AG04450 (cell line): Measurements from ENCODE around the gene NEDD9. TPM values are rescaled to one million over a fixed set of nuclear protein-coding genes. Genes with fewer than 3 reads are reported as not detected.

Experiments used
- CTCF ChIA-PET: fragments of 300-600, 350-600 bp; formaldehyde crosslinking; extraction: SDS; loops from one replicate; lab custom pipeline; 2022; ENCODE audit warnings: antibody characterized with exemption, inconsistent platforms; lab: Charles Lee
- POLR2A ChIA-PET: fragments of 350-600 bp; formaldehyde crosslinking; extraction: SDS; loops from one replicate; lab custom pipeline; 2021; ENCODE audit warnings: antibody characterized with exemption, inconsistent platforms; lab: Yijun Ruan, JAX
- DNase-seq: peaks from one replicate; pipeline ENCODE4 v3.0.0-alpha.2; 2011; ENCODE audit warnings: low read depth, low spot score
- H3K27ac ChIP-seq: one replicate; pipeline ENCODE4 v1.5.1; 2012; ENCODE audit warnings: low read depth, low read length, control low read depth
- H3K27me3 ChIP-seq: one replicate; pipeline ENCODE4 v1.6.0; 2012; ENCODE audit warnings: low read length; ENCODE audit not compliant: control insufficient read depth, insufficient read depth
- H3K4me3 ChIP-seq: 2 replicates; pipeline ENCODE4 v1.5.1; 2011; ENCODE audit warnings: mild to moderate bottlenecking, low read depth, low read length, control low read depth
- H3K9me3 ChIP-seq: 2 replicates; pipeline ENCODE4 v1.5.1; 2012; ENCODE audit warnings: low read length; ENCODE audit not compliant: control insufficient read depth, insufficient read depth
- polyA plus RNA-seq: library from polyadenylated mRNA; depleted of rRNA; stranded (reverse); fragments of >200 nt; gene quantifications from 2 replicates; pipeline ENCODE4 v1.2.3, GENCODE V29; 2011
- TF ChIP-seq, protein P1 (sequence below): IDR thresholded peaks from 2 replicates; pipeline ENCODE4 v1.5.1; 2011; ENCODE audit warnings: low read depth, low read length, control low read depth, inconsistent platforms

Gene NEDD9
- polyA plus RNA-seq, 1 experiment, result 7.2 TPM

DNA sequence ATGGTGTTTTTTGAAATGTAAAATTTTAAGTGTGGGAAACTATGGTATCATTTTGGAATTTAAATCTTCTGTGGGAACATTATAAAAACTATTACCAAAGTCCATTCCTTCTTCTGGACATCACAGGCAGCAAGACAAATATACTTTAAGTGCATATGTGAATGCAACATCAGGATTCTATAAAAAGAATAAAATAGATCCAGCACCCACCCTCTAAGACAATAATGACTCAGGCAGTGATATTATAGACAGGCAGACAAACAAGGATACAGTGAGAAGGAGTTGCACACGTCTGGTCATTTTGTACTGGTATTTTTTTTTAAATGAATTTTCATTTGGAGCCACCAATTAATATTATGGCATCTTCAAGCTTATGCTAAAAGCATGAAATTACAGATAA is 21.1 kb upstream of the NEDD9 start:
- TF ChIP-seq, protein P1, sequence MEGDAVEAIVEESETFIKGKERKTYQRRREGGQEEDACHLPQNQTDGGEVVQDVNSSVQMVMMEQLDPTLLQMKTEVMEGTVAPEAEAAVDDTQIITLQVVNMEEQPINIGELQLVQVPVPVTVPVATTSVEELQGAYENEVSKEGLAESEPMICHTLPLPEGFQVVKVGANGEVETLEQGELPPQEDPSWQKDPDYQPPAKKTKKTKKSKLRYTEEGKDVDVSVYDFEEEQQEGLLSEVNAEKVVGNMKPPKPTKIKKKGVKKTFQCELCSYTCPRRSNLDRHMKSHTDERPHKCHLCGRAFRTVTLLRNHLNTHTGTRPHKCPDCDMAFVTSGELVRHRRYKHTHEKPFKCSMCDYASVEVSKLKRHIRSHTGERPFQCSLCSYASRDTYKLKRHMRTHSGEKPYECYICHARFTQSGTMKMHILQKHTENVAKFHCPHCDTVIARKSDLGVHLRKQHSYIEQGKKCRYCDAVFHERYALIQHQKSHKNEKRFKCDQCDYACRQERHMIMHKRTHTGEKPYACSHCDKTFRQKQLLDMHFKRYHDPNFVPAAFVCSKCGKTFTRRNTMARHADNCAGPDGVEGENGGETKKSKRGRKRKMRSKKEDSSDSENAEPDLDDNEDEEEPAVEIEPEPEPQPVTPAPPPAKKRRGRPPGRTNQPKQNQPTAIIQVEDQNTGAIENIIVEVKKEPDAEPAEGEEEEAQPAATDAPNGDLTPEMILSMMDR, result no peak
- ChIA-PET CTCF (no interaction called here), POLR2A (no interaction called here)
- DNase-seq, result no peak
- H3K4me3 ChIP-seq, result no peak overlapping the region
- no peaks in the 10 kb centered on the region for H3K9me3 ChIP-seq
- H3K27me3 ChIP-seq, result no peaks in the 10 kb centered on the region
- no peak overlapping the region for H3K27ac ChIP-seq

DNA sequence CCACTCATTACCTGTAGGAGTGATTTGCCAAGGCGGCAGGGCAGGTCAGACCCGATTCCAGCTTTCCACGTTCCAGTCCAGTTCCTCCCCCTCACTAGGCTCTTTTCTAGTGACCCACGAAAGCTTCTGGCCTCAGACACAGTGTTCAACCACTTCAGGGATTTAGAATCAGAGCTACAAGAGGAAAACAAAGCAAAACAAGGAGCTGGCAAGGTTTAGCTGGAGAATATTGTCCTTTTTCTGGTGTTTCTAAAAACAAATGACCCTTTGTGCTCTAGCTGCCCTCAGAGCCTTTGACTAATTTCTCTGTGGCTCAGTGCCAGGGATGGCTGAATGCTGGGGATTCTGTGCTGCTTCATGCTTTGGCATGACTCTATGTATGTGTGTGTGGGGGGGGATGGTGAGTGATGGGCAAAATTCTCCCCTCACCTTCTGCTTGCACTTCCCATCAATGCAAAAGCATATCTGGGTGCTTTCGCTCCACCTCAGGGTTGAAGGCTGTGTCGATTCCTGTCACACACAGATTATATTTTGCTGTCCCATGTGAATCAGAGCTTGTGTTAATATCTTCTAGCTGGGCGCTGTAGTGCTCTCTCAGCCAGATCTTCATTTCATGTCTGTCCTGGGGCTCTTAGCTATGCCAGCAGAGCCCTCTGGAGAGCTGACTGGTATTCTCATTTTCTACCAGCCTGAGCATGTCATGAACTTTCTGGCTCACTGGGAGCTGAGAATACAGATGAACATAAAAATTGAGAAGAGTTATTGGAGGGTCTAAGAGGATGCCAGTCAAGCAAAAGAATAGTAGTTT is 19.3 kb upstream of the NEDD9 start:
- H3K27ac ChIP-seq, result no peak overlapping the region
- ChIA-PET CTCF (interaction anchor here (0.7 to 1.2 kb wide), 3 partner anchors 9 to 244 kb away, joined by 3 to 5 read pairs (median 4); no protein-coding TSS in a partner anchor), POLR2A (interaction anchor here (0.6 to 1.2 kb wide), 2 partner anchors 9 to 19 kb away, joined by 3 read pairs; partner anchors contain the start of gene NEDD9)
- TF ChIP-seq, protein P1, result no peak
- no peaks in the 10 kb centered on the region for H3K9me3 ChIP-seq
- H3K27me3 ChIP-seq, result no peaks in the 10 kb centered on the region
- DNase-seq, result no peak
- H3K4me3 ChIP-seq, result no peak overlapping the region

DNA sequence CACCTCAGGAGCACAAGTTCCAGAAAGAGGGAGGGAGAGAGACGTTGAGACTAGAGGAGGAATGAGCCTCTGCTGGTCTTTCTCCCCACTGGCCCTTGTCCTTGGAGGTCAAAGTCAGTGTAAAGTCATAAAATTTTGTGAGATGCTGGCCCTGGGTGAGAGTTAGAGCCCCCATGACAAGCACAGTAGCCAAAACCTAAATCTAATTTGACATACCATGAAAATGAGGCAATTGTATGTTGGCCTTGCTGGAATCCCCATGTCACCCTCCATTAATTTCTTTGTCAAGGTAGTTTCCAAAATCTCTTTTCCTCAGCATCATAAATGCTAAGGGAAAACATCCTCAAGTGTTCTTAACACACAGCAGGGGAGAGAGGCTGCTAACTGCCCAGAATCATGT is 17.6 kb upstream of the NEDD9 start:
- H3K27me3 ChIP-seq, result no peaks in the 10 kb centered on the region
- POLR2A ChIA-PET, result no interaction called here
- no peak overlapping the region for H3K27ac ChIP-seq
- no peaks in the 10 kb centered on the region for H3K9me3 ChIP-seq
- no peak for DNase-seq
- CTCF ChIA-PET, result interaction anchor here (1.0 kb wide), 1 partner anchor 9 kb away, joined by 3 read pairs; no protein-coding TSS in a partner anchor
- TF ChIP-seq, protein P1, result no peak
- H3K4me3 ChIP-seq, result no peak overlapping the region

DNA sequence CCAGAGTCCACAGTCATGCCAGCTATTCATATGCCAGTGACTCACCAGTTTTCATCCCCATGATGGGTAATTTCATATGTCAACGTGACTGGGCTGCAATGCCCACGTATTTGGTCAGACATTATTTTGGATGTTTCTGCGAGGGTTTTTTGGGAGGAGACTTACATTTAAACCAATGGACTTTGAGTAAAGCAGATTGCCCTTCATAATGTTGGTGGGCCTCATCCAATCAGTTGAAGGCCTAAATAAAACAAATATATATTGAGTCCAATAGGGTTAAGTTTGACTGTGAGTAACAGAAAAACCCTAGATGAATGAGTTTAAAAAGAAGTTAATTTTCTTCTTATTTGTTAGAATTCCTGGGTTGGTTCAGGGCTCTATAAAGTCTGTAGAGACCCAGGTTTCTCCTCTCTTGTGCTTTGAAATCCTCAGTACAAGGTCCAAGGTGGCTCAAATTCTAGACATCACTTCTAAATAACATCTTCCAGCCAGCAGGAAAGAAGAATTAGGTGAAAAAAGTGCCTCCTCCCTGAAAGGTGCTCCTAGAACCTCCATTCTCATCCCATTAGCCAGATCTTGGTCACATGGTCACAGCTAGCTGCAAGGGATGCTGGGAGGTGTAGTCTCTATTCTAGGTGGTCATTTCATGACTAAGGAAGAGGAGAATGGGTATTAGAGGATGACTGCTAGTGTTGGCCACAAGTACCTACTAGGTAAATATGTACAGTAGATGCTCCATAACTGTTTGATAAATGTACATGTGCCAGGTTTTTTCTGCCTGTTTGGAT is 16.7 kb upstream of the NEDD9 start:
- ChIA-PET CTCF (no interaction called here), POLR2A (no interaction called here)
- H3K27ac ChIP-seq, result no peak overlapping the region
- TF ChIP-seq, protein P1, result no peak
- no peaks in the 10 kb centered on the region for H3K9me3 ChIP-seq
- no peak for DNase-seq
- H3K4me3 ChIP-seq, result no peak overlapping the region
- H3K27me3 ChIP-seq, result no peaks in the 10 kb centered on the region
